Smooth muscle cell (in vitro differentiated cells): ENCODE measurements around the gene C8A. TPM values are rescaled to one million over a fixed set of nuclear protein-coding genes. Genes with fewer than 3 reads are reported as not detected.

Experiments used
- DNase-seq: peaks from one replicate; lab custom pipeline; 2025; ENCODE audit not compliant: unreplicated experiment; lab: John Stamatoyannopoulos, UW
- H2AFZ ChIP-seq: fragments of 200-600 bp; sonication (generic); 2 replicates; pipeline ENCODE4 v1.6.0; 2016; ENCODE audit warnings: antibody characterized with exemption, low read depth, mild to moderate bottlenecking
- H3F3A ChIP-seq: fragments of 200-600 bp; sonication (generic); 2 replicates; pipeline ENCODE4 v1.6.0; 2017; ENCODE audit warnings: antibody characterized with exemption, low read depth
- H3K27ac ChIP-seq: fragments of 200-600 bp; sonication (generic); 2 replicates; pipeline ENCODE4 v1.5.1; 2016; ENCODE audit warnings: low read depth, mild to moderate bottlenecking
- H3K27me3 ChIP-seq: fragments of 200-600 bp; sonication (generic); 2 replicates; pipeline ENCODE4 v1.6.1; 2016; ENCODE audit warnings: low read depth, mild to moderate bottlenecking
- H3K36me3 ChIP-seq: fragments of 200-600 bp; sonication (generic); 2 replicates; pipeline ENCODE4 v1.5.1; 2016; ENCODE audit warnings: low read depth
- H3K4me1 ChIP-seq: fragments of 200-600 bp; sonication (generic); 2 replicates; pipeline ENCODE4 v1.5.1; 2016; ENCODE audit warnings: low read depth
- H3K4me2 ChIP-seq: fragments of 200-600 bp; sonication (generic); 2 replicates; pipeline ENCODE4 v1.6.0; 2016; ENCODE audit warnings: mild to moderate bottlenecking
- H3K4me3 ChIP-seq: fragments of 200-600 bp; sonication (generic); 2 replicates; pipeline ENCODE4 v1.5.1; 2016; ENCODE audit warnings: mild to moderate bottlenecking
- H3K79me2 ChIP-seq: fragments of 200-600 bp; sonication (generic); 2 replicates; pipeline ENCODE4 v1.6.0; 2016; ENCODE audit warnings: low read depth, mild to moderate bottlenecking
- H3K9ac ChIP-seq: fragments of 200-600 bp; sonication (generic); 2 replicates; pipeline ENCODE4 v1.6.0; 2016; ENCODE audit warnings: low read depth
- H3K9me3 ChIP-seq: fragments of 200-600 bp; sonication (generic); replicated peaks from 2 replicates; pipeline ENCODE4 v1.5.1; 2016; ENCODE audit warnings: low read depth
- H4K20me1 ChIP-seq: fragments of 200-600 bp; sonication (generic); 2 replicates; pipeline ENCODE4 v1.6.0; 2016; ENCODE audit warnings: low read depth
- WGBS: methylation state at CpG from one replicate; pipeline ENCODE4 v1.1.7; 2016; ENCODE audit warnings: low lambda C conversion rate; 5-methylcytosine and 5-hydroxymethylcytosine counted together
- polyA plus RNA-seq: library from polyadenylated mRNA; unstranded; fragments of >200 nt; fragmentation: Nextera tagmentation; extraction: Ambion mirVana; gene quantifications from 2 replicates; pipeline ENCODE4 v1.2.1, GENCODE V29; 2016
- total RNA-seq: library from RNA; depleted of rRNA; stranded (reverse); fragments of >200 nt; gene quantifications from 2 replicates; pipeline ENCODE4 v1.2.3, GENCODE V29; 2014
- TF ChIP-seq, protein P1 (sequence below): fragments of 200-600 bp; sonication (generic); IDR thresholded peaks from 2 replicates; pipeline ENCODE4 v1.5.1; 2017; ENCODE audit warnings: borderline replicate concordance, mild to moderate bottlenecking, antibody characterized with exemption; ENCODE audit not compliant: insufficient read depth, poor library complexity, severe bottlenecking

Gene C8A
- total and polyA plus RNA-seq, 2 experiments from 2014 or later = not detected

DNA sequence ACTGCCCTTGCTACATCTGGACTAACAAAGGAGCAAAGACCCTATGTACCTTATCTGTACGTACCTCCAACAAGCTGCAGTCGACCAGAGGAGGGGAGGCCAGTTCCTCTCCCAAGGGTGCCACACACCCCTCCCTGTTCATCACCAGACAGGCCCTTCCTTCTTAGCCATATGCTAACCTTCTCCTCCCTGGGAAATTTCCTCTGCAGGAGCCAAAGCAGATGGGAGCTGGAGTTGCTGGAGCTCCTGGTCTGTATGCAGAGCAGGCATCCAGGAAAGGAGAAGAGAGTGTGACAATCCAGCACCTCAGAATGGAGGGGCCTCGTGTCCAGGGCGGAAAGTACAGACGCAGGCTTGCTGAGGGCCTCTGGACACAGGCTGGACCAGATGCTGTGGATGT, 62.8 kb downstream of the C8A start:
- H3K27ac ChIP-seq = no peak overlapping the region
- no peak for DNase-seq
- no peaks in the 10 kb centered on the region for H3F3A ChIP-seq
- no peak overlapping the region for H3K4me3 ChIP-seq
- H2AFZ ChIP-seq = no peak overlapping the region
- no peaks in the 10 kb centered on the region for H3K4me1 ChIP-seq
- no peaks in the 10 kb centered on the region for H3K36me3 ChIP-seq
- no peaks in the 10 kb centered on the region for H4K20me1 ChIP-seq
- H3K4me2 ChIP-seq = no peak overlapping the region
- no peaks in the 10 kb centered on the region for H3K27me3 ChIP-seq
- no peaks in the 10 kb centered on the region for H3K79me2 ChIP-seq
- 91% methylated on average over 5 of the region's 5 CpGs for WGBS
- no peak overlapping the region for H3K9ac ChIP-seq
- TF ChIP-seq, protein P1, sequence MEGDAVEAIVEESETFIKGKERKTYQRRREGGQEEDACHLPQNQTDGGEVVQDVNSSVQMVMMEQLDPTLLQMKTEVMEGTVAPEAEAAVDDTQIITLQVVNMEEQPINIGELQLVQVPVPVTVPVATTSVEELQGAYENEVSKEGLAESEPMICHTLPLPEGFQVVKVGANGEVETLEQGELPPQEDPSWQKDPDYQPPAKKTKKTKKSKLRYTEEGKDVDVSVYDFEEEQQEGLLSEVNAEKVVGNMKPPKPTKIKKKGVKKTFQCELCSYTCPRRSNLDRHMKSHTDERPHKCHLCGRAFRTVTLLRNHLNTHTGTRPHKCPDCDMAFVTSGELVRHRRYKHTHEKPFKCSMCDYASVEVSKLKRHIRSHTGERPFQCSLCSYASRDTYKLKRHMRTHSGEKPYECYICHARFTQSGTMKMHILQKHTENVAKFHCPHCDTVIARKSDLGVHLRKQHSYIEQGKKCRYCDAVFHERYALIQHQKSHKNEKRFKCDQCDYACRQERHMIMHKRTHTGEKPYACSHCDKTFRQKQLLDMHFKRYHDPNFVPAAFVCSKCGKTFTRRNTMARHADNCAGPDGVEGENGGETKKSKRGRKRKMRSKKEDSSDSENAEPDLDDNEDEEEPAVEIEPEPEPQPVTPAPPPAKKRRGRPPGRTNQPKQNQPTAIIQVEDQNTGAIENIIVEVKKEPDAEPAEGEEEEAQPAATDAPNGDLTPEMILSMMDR = no peak
- no peaks in the 10 kb centered on the region for H3K9me3 ChIP-seq

DNA sequence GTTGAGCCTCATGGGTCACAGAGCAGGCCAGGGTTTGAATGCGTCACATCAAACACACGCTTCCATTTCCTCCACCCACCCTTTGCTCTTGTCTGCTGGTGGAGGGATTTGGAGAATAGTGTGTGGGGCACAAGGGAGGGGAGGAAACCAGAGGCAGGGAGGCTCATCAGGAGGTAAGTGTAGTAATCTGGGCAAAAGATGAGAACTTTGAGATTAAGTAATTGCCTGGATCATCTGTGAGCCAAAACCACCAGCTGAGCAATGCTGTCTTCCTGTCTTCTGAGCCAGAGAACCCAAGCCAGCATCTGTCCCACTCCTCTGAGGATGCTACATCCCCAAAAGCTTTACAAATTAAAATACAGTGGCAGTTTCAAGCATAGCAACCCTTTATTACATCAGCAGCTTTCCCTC, 66.0 kb downstream of the C8A start:
- no peaks in the 10 kb centered on the region for H3K9me3 ChIP-seq
- H3K4me1 ChIP-seq = peaks cover 7% of the 10 kb centered on the region
- H3K4me2 ChIP-seq = no peak overlapping the region
- no peaks in the 10 kb centered on the region for H3K27me3 ChIP-seq
- no peaks in the 10 kb centered on the region for H3K36me3 ChIP-seq
- H3K79me2 ChIP-seq = no peaks in the 10 kb centered on the region
- no peaks in the 10 kb centered on the region for H3F3A ChIP-seq
- TF ChIP-seq, protein P1 = no peak
- 31% methylated on average over 2 of the region's 2 CpGs for WGBS
- H3K4me3 ChIP-seq = no peak overlapping the region
- no peak overlapping the region for H3K9ac ChIP-seq
- H3K27ac ChIP-seq = no peak overlapping the region
- H2AFZ ChIP-seq = no peak overlapping the region
- DNase-seq = no peak
- H4K20me1 ChIP-seq = no peaks in the 10 kb centered on the region

DNA sequence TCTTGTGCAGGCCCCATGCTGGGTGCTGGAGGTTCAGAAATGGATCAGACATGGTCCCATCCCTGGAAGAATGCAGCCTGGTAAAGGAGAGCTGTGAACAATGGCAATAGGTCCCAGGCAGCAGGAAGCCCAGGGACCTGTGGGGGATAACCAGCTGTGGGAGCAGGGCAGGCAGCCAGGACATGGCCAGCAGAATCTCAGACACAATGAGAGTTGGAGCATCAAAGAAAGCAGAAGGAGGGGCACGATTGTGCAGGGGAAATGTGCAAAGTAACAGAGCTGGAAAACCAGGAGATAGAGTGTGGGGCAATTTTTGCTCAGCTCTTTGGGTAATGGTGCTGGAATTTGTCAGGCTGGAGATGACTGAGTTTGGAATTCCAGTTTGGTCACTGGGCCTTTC, 66.9 kb downstream of the C8A start:
- H3K9ac ChIP-seq = no peak overlapping the region
- no peaks in the 10 kb centered on the region for H3K79me2 ChIP-seq
- no peak overlapping the region for H2AFZ ChIP-seq
- H3K9me3 ChIP-seq = no peaks in the 10 kb centered on the region
- H3K27me3 ChIP-seq = no peaks in the 10 kb centered on the region
- TF ChIP-seq, protein P1 = no peak
- DNase-seq = no peak
- H3K27ac ChIP-seq = no peak overlapping the region
- peaks cover 7% of the 10 kb centered on the region for H3K4me1 ChIP-seq
- no peaks in the 10 kb centered on the region for H4K20me1 ChIP-seq
- H3K4me2 ChIP-seq = no peak overlapping the region
- H3K4me3 ChIP-seq = no peak overlapping the region
- no peaks in the 10 kb centered on the region for H3K36me3 ChIP-seq
- 57% methylated on average over 1 of the region's 1 CpG for WGBS
- no peaks in the 10 kb centered on the region for H3F3A ChIP-seq

DNA sequence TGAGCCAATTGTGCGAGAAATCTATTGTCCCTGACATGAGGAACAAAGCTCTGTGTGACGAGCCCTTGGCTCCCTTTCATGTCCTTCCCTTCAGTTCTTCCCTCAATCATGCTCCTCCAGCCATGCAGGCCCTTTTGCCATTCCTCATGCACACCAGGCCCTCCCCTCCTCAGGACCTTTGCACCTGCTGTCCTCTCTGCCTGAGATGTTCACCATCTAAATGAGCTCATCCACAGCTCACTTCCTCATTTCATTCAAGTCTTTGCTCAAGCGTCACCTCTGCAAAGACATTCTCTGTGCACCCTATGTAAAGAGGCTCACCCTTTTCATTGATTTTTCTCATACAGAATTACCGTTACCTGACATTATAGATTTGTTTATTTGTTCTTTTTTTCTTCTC, 67.5 kb downstream of the C8A start:
- H3K4me1 ChIP-seq = peaks cover 7% of the 10 kb centered on the region
- no peaks in the 10 kb centered on the region for H3K36me3 ChIP-seq
- H3K9me3 ChIP-seq = no peaks in the 10 kb centered on the region
- DNase-seq = no peak
- H3K4me2 ChIP-seq = no peak overlapping the region
- H3K9ac ChIP-seq = no peak overlapping the region
- H3K27me3 ChIP-seq = no peaks in the 10 kb centered on the region
- no peaks in the 10 kb centered on the region for H3K79me2 ChIP-seq
- no peaks in the 10 kb centered on the region for H3F3A ChIP-seq
- WGBS = 97% methylated on average over 4 of the region's 4 CpGs
- no peak overlapping the region for H3K4me3 ChIP-seq
- no peak overlapping the region for H2AFZ ChIP-seq
- no peaks in the 10 kb centered on the region for H4K20me1 ChIP-seq
- TF ChIP-seq, protein P1 = no peak
- no peak overlapping the region for H3K27ac ChIP-seq
